ENCODE data around the gene OR7G1.
"Not testable (repeated sequence)": the region's sequence is repeated elsewhere in the genome, so short reads cannot be mapped to it uniquely, and the experiment has no call there.

Gene OR7G1

GRCh38 chr19:9078651-9079050 is 36.9 kb downstream of the OR7G1 start:
- DNase-seq (ENCODE audit: low read depth in 2 of 2), result no peak

GRCh38 chr19:9076901-9077300 is 38.7 kb downstream of the OR7G1 start:
- no peak for DNase-seq (ENCODE audit: low read depth in 2 of 2)

- DNase-seq (ENCODE audit: low read depth in 2 of 2), result no peak
Observed at GRCh38 chr19:9075064-9075949, 40.3 kb downstream of the OR7G1 start.

GRCh38 chr19:9073806-9074205 is 41.8 kb downstream of the OR7G1 start:
- no peak for DNase-seq (ENCODE audit: low read depth in 2 of 2)

GRCh38 chr19:9071720-9072119 is 43.8 kb downstream of the OR7G1 start:
- not testable (repeated sequence) for DNase-seq (ENCODE audit: low read depth in 2 of 2)

- no peak for DNase-seq (ENCODE audit: low read depth in 2 of 2)
Observed at GRCh38 chr19:9070066-9070465, 45.5 kb downstream of the OR7G1 start.

GRCh38 chr19:9065457-9066014 is 50.0 kb downstream of the OR7G1 start:
- no peak for DNase-seq (ENCODE audit: low read depth in 2 of 2)
